ENCODE measurements around the gene EXD1.
"Not testable (repeated sequence)": the region's sequence is repeated elsewhere in the genome, so short reads cannot be mapped to it uniquely, and the experiment has no call there.

EXD1 gene

GRCh38 chr15:41148065-41148464 is 82.5 kb downstream of the EXD1 start:
- no peak for DNase-seq (ENCODE audit: low spot score)

GRCh38 chr15:41139619-41140018 is 90.9 kb downstream of the EXD1 start:
- DNase-seq (ENCODE audit: low spot score): no peak

GRCh38 chr15:41139112-41139511 is 91.4 kb downstream of the EXD1 start:
- DNase-seq (ENCODE audit: low spot score): not testable (repeated sequence)

GRCh38 chr15:41135580-41135979 is 95.0 kb downstream of the EXD1 start:
- DNase-seq (ENCODE audit: low spot score): not testable (repeated sequence)

- DNase-seq (ENCODE audit: low spot score): no peak
These were observed 97.1 kb downstream of the EXD1 start for GRCh38 chr15:41133454-41133853.

Data from SK-N-DZ (cell line).